SK-N-SH (cell line): Measurements from ENCODE around the gene BRD7. TPM values are rescaled to one million over a fixed set of nuclear protein-coding genes. Genes with fewer than 3 reads are reported as not detected.

Experiments used
- CTCF ChIA-PET: fragments of 300-600, 350-600 bp; formaldehyde crosslinking; extraction: SDS; loops from one replicate; lab custom pipeline; 2021; lab: Yijun Ruan, JAX
- POLR2A ChIA-PET: fragments of 350-600 bp; sonication (Branson Sonifier 250); formaldehyde crosslinking; extraction: SDS; loops from one replicate; lab custom pipeline; 2020; ENCODE audit warnings: antibody characterized with exemption, inconsistent platforms; lab: Yijun Ruan, JAX
- DNase-seq: peaks from one replicate; pipeline ENCODE4 v3.0.0; 2012
- H2AFZ ChIP-seq: fragments of 200-600 bp; sonication (generic); 2 replicates; pipeline ENCODE4 v1.8.1; 2016; ENCODE audit warnings: antibody characterized with exemption, mild to moderate bottlenecking, low read depth
- H3F3A ChIP-seq: fragments of 200-600 bp; sonication (generic); replicated peaks from 2 replicates; pipeline ENCODE3; 2016; ENCODE audit warnings: antibody characterized with exemption, mild to moderate bottlenecking; ENCODE audit not compliant: insufficient read depth
- H3K27ac ChIP-seq, 2 experiments: fragments of 200-500 bp in 1 of 2; fragments of 200-600 bp in 1 of 2; sonication (Bioruptor generic) in 1 of 2; sonication (generic), shearing (Covaris generic) in 1 of 2; 2 replicates each; pipeline versions ENCODE4 v1.5.1 to v1.6.1; 2014 to 2016; ENCODE audit warnings: low read depth in 2 of 2, inconsistent platforms in 1 of 2, low read length in 1 of 2, mild to moderate bottlenecking in 1 of 2, mixed read lengths in 1 of 2
- H3K27me3 ChIP-seq: fragments of 200-600 bp; sonication (generic), shearing (Covaris generic); 2 replicates; pipeline ENCODE4 v1.6.1; 2016; ENCODE audit warnings: mixed run types; ENCODE audit not compliant: insufficient read depth
- H3K36me3 ChIP-seq, 2 experiments: fragments of 200-500 bp in 1 of 2; fragments of 200-600 bp in 1 of 2; sonication (Bioruptor generic) in 1 of 2; sonication (generic) in 1 of 2; replicated peaks in 1 of 2; 2 replicates each; pipeline versions ENCODE3 to v1.5.1; 2014 to 2016; ENCODE audit warnings: low read length in 1 of 2, mild to moderate bottlenecking in 1 of 2; ENCODE audit not compliant: insufficient read depth in 2 of 2, control insufficient read depth in 1 of 2
- H3K4me1 ChIP-seq, 2 experiments: fragments of 200-500 bp in 1 of 2; fragments of 200-600 bp in 1 of 2; sonication (Bioruptor generic) in 1 of 2; sonication (generic), shearing (Covaris generic) in 1 of 2; 2 replicates each; pipeline versions ENCODE4 v1.5.1 to v1.6.1; 2014 to 2016; ENCODE audit warnings: low read depth in 1 of 2, low read length in 1 of 2, mixed run types in 1 of 2; ENCODE audit not compliant: insufficient read depth in 2 of 2, control insufficient read depth in 1 of 2
- H3K4me2 ChIP-seq: fragments of 200-600 bp; sonication (generic), shearing (Covaris generic); 2 replicates; pipeline ENCODE4 v1.6.1; 2017; ENCODE audit warnings: mixed run types
- H3K4me3 ChIP-seq, 2 experiments: fragments of 200-500 bp in 1 of 2; fragments of 200-600 bp in 1 of 2; sonication (Bioruptor generic) in 1 of 2; sonication (generic), shearing (Covaris generic) in 1 of 2; 2 replicates each; pipeline versions ENCODE4 v1.5.1 to v1.8.1; 2014 to 2016; ENCODE audit warnings: low read depth in 2 of 2, inconsistent platforms in 1 of 2, low read length in 1 of 2, mild to moderate bottlenecking in 1 of 2, mixed read lengths in 1 of 2, moderate library complexity in 1 of 2
- H3K79me2 ChIP-seq: fragments of 200-600 bp; sonication (generic); 2 replicates; pipeline ENCODE4 v1.8.1; 2017; ENCODE audit warnings: mild to moderate bottlenecking; ENCODE audit not compliant: insufficient read depth
- H3K9ac ChIP-seq: fragments of 200-600 bp; sonication (generic); 2 replicates; pipeline ENCODE4 v1.6.1; 2017; ENCODE audit warnings: mixed run types
- H3K9me2 ChIP-seq: fragments of 200-600 bp; sonication (generic); 2 replicates; pipeline ENCODE4 v1.6.1; 2017; ENCODE audit warnings: mixed run types
- H3K9me3 ChIP-seq: fragments of 200-600 bp; sonication (generic); 2 replicates; pipeline ENCODE4 v1.6.1; 2017; ENCODE audit warnings: mixed run types, mild to moderate bottlenecking, moderate library complexity
- H4K20me1 ChIP-seq: fragments of 200-600 bp; sonication (generic); 2 replicates; pipeline ENCODE4 v1.6.1; 2017; ENCODE audit warnings: mild to moderate bottlenecking, mixed run types; ENCODE audit not compliant: insufficient read depth
- CHD2 ChIP-seq: fragments of 150-350 bp; IDR thresholded peaks from 2 replicates; pipeline ENCODE4 v1.6.1; 2018; ENCODE audit warnings: low read length; ENCODE audit not compliant: partially characterized antibody
- EZH2phosphoT487 ChIP-seq: fragments of 200-600 bp; sonication (generic); IDR thresholded peaks from 2 replicates; pipeline ENCODE4 v1.6.1; 2017; ENCODE audit warnings: low read depth, mixed run types, mild to moderate bottlenecking, antibody characterized with exemption, moderate library complexity, borderline replicate concordance
- MEF2A ChIP-seq: IDR thresholded peaks from 2 replicates; pipeline ENCODE4 v1.4.0; 2012; ENCODE audit warnings: low read depth, borderline replicate concordance
- MXI1 ChIP-seq: IDR thresholded peaks from 2 replicates; pipeline ENCODE4 v1.6.1; 2012; ENCODE audit warnings: mild to moderate bottlenecking, low read depth, low read length, improper control_type of control experiment
- NFIC ChIP-seq: IDR thresholded peaks from 2 replicates; pipeline ENCODE4 v1.4.0; 2012; ENCODE audit warnings: borderline replicate concordance
- NRF1 ChIP-seq: IDR thresholded peaks from 2 replicates; pipeline ENCODE4 v1.6.1; 2012; ENCODE audit warnings: low read depth, mild to moderate bottlenecking, low read length
- RAD21 ChIP-seq: IDR thresholded peaks from 2 replicates; pipeline ENCODE4 v1.6.1; 2012; ENCODE audit warnings: mild to moderate bottlenecking, low read length
- RCOR1 ChIP-seq: fragments of 150-350 bp; IDR thresholded peaks from 2 replicates; pipeline ENCODE4 v1.6.1; 2017; ENCODE audit warnings: antibody characterized with exemption, low read length
- RXRA ChIP-seq: IDR thresholded peaks from 2 replicates; pipeline ENCODE4 v1.4.0; 2012; ENCODE audit warnings: low read depth, mild to moderate bottlenecking, borderline replicate concordance
- SIN3A ChIP-seq: IDR thresholded peaks from 2 replicates; pipeline ENCODE4 v1.6.1; 2012; ENCODE audit warnings: low read depth, mild to moderate bottlenecking, low read length, moderate library complexity, borderline replicate concordance
- TCF12 ChIP-seq: IDR thresholded peaks from 2 replicates; pipeline ENCODE4 v1.4.0; 2012
- USF2 ChIP-seq: fragments of 150-350 bp; IDR thresholded peaks from 2 replicates; pipeline ENCODE4 v1.6.1; 2017; ENCODE audit warnings: antibody characterized with exemption, low read length, low read depth, borderline replicate concordance
- WGBS: methylation state at CpG from one replicate; pipeline ENCODE4 v1.1.6; 2017; ENCODE audit warnings: low lambda C conversion rate; 5-methylcytosine and 5-hydroxymethylcytosine counted together
- polyA plus RNA-seq, 3 experiments: library from polyadenylated mRNA; depleted of rRNA; stranded (reverse); fragments of >200 nt; gene quantifications; 2 replicates each; pipeline ENCODE4 v1.2.3, GENCODE V29; 2012

BRD7 gene
- polyA plus RNA-seq, 1 of the 3 experiments (the other 2 are of a cell fraction), result 32.9 TPM

- H3K4me1 ChIP-seq, result peaks cover 0 to 21% of the 10 kb centered on the region in 2 experiments; a peak in 1 of 4 replicates
- DNase-seq, result no peak
- no peaks in the 10 kb centered on the region for H3K79me2 ChIP-seq
- H3F3A ChIP-seq, result no peaks in the 10 kb centered on the region
- H3K36me3 ChIP-seq, result peaks cover 0 to 4% of the 10 kb centered on the region in 2 experiments
- 88% methylated on average over 6 of the region's 20 CpGs for WGBS
- no peaks in the 10 kb centered on the region for H3K27me3 ChIP-seq
- H3K9me2 ChIP-seq, result no peaks in the 10 kb centered on the region
- no peak overlapping the region for H3K4me3 ChIP-seq
- ChIA-PET CTCF (interaction anchor here (1.3 to 1.9 kb wide), 2 partner anchors 10 to 23 kb away, joined by 4 read pairs; no protein-coding TSS in a partner anchor), POLR2A (no interaction called here)
- H3K27ac ChIP-seq, result no peak overlapping the region
- TF ChIP-seq RCOR1, result no peak
- TF ChIP-seq MXI1, result no peak
- TF ChIP-seq NRF1, result no peak
- no peak for TF ChIP-seq MEF2A
- TF ChIP-seq CHD2, result no peak
- no peaks in the 10 kb centered on the region for H3K9me3 ChIP-seq
- H2AFZ ChIP-seq, result no peak overlapping the region
- no peaks in the 10 kb centered on the region for H4K20me1 ChIP-seq
- no peak overlapping the region for H3K9ac ChIP-seq
- no peak overlapping the region for H3K4me2 ChIP-seq
These were observed 74.6 kb downstream of the BRD7 start for GRCh38 chr16:50293994-50294855.

GRCh38 chr16:50293041-50293783, 75.6 kb downstream of the BRD7 start:
- 83% methylated on average over 10 of the region's 20 CpGs for WGBS
- peaks cover 0 to 17% of the 10 kb centered on the region in 2 experiments; a peak in 1 of 4 replicates for H3K4me1 ChIP-seq
- H3K27ac ChIP-seq, result no peak overlapping the region
- H3K36me3 ChIP-seq, result peaks cover 0 to 2% of the 10 kb centered on the region in 2 experiments
- H3K9me3 ChIP-seq, result no peaks in the 10 kb centered on the region
- H2AFZ ChIP-seq, result no peak overlapping the region
- CTCF ChIA-PET, result interaction anchor here (0.8 to 1.9 kb wide), 3 partner anchors 9 to 25 kb away, joined by 3 to 4 read pairs (median 4); no protein-coding TSS in a partner anchor
- no peak overlapping the region for H3K9ac ChIP-seq
- DNase-seq, result no peak
- TF ChIP-seq EZH2phosphoT487, result no peak
- no peak for TF ChIP-seq RXRA
- TF ChIP-seq NRF1, result no peak
- TF ChIP-seq NFIC, result no peak
- no peak for TF ChIP-seq USF2
- no peak for TF ChIP-seq TCF12
- TF ChIP-seq SIN3A, result no peak
- TF ChIP-seq RAD21, result no peak
- TF ChIP-seq, all 33 proteins: peak for 0
- H4K20me1 ChIP-seq, result no peaks in the 10 kb centered on the region
- H3K4me3 ChIP-seq, result no peak overlapping the region
- no peak overlapping the region for H3K4me2 ChIP-seq
- H3F3A ChIP-seq, result no peaks in the 10 kb centered on the region
- H3K27me3 ChIP-seq, result no peaks in the 10 kb centered on the region
- POLR2A ChIA-PET, result no interaction called here
- H3K9me2 ChIP-seq, result no peaks in the 10 kb centered on the region
- no peaks in the 10 kb centered on the region for H3K79me2 ChIP-seq
